ENCODE measurements around the gene FGF12.

DNA sequence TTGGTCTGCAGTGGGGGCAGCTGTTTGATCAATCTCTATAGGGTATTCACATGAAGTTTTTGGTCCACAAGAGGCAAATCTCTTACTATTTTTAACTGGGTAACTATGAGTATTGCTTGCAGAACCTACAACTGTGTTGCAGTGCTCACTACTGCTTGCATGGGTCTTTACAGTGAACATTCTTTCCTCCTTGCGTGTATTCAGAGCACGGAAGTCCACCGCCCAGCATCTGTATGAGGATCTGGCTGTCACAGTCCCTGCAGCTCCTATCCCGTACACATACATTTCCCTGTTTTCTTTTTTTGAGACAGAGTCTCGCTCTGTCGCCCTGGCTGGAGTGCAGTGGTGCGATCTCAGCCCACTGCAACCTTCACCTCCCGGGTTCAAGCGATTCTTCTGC is 449.9 kb downstream of the FGF12 start:
- TF ChIP-seq, protein P1, sequence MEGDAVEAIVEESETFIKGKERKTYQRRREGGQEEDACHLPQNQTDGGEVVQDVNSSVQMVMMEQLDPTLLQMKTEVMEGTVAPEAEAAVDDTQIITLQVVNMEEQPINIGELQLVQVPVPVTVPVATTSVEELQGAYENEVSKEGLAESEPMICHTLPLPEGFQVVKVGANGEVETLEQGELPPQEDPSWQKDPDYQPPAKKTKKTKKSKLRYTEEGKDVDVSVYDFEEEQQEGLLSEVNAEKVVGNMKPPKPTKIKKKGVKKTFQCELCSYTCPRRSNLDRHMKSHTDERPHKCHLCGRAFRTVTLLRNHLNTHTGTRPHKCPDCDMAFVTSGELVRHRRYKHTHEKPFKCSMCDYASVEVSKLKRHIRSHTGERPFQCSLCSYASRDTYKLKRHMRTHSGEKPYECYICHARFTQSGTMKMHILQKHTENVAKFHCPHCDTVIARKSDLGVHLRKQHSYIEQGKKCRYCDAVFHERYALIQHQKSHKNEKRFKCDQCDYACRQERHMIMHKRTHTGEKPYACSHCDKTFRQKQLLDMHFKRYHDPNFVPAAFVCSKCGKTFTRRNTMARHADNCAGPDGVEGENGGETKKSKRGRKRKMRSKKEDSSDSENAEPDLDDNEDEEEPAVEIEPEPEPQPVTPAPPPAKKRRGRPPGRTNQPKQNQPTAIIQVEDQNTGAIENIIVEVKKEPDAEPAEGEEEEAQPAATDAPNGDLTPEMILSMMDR (IDR thresholded peaks at IDR 0.05 in 2 of 3, conservative IDR thresholded peaks at IDR 0.05 in 1 of 3; ENCODE audit: borderline replicate concordance in 1 of 3, insufficient read depth in 1 of 3, low read depth in 2 of 3, low read length in 2 of 3) = no peak
- no peak for TF ChIP-seq SIN3A (IDR thresholded peaks at IDR 0.05; ENCODE audit: low read depth)
- no peak for TF ChIP-seq POLR2AphosphoS5 (IDR thresholded peaks at IDR 0.05; ENCODE audit: low read depth, low read length)
- TF ChIP-seq POLR2A (IDR thresholded peaks at IDR 0.05; ENCODE audit: borderline replicate concordance, extremely low read depth, insufficient read depth, insufficient read length) = no peak
- TF ChIP-seq, protein P2, sequence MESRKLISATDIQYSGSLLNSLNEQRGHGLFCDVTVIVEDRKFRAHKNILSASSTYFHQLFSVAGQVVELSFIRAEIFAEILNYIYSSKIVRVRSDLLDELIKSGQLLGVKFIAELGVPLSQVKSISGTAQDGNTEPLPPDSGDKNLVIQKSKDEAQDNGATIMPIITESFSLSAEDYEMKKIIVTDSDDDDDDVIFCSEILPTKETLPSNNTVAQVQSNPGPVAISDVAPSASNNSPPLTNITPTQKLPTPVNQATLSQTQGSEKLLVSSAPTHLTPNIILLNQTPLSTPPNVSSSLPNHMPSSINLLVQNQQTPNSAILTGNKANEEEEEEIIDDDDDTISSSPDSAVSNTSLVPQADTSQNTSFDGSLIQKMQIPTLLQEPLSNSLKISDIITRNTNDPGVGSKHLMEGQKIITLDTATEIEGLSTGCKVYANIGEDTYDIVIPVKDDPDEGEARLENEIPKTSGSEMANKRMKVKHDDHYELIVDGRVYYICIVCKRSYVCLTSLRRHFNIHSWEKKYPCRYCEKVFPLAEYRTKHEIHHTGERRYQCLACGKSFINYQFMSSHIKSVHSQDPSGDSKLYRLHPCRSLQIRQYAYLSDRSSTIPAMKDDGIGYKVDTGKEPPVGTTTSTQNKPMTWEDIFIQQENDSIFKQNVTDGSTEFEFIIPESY (IDR thresholded peaks at IDR 0.05; ENCODE audit: extremely low read depth, insufficient replicate concordance, low read length) = no peak
- no peak for TF ChIP-seq RAD21 (IDR thresholded peaks at IDR 0.05; ENCODE audit: low read depth)
- no peak for TF ChIP-seq EZH2 (IDR thresholded peaks at IDR 0.05)
